HCT116 (cell line): ENCODE data around the gene CLEC4C.

Source experiments
- CEBPB ChIP-seq: IDR thresholded peaks from 2 replicates; pipeline ENCODE4 v1.6.1; 2012; ENCODE audit warnings: low read depth
- POLR2A ChIP-seq: IDR thresholded peaks from 2 replicates; pipeline ENCODE4 v1.7.0; 2011; ENCODE audit warnings: borderline replicate concordance; ENCODE audit not compliant: insufficient read depth, insufficient read length; ENCODE audit errors: extremely low read depth
- SP1 ChIP-seq: IDR thresholded peaks from 2 replicates; pipeline ENCODE4 v1.6.1; 2012; ENCODE audit warnings: low read depth
- ZNF274 ChIP-seq: fragments of 200-500 bp; sonication (Bioruptor generic); IDR thresholded peaks from 2 replicates; pipeline ENCODE4 v1.6.1; 2014; ENCODE audit warnings: mild to moderate bottlenecking, low read depth, low read length, inconsistent platforms
- TF ChIP-seq, protein P1 (sequence below): IDR thresholded peaks from 2 replicates; pipeline ENCODE4 v1.6.1; 2012; ENCODE audit warnings: low read depth
- TF ChIP-seq, protein P2 (sequence below), 3 experiments: fragments of 200-600 bp in 1 of 3; sonication (generic) in 1 of 3; IDR thresholded peaks in 2 of 3; conservative IDR thresholded peaks in 1 of 3; 2 replicates each; pipeline ENCODE4 v1.5.1; 2012 to 2017; ENCODE audit warnings: low read depth in 2 of 3, low read length in 2 of 3, antibody characterized with exemption in 1 of 3, borderline replicate concordance in 1 of 3, control low read depth in 1 of 3, mild to moderate bottlenecking in 1 of 3, mixed read lengths in 1 of 3, mixed run types in 1 of 3, moderate library complexity in 1 of 3; ENCODE audit not compliant: insufficient read depth in 1 of 3

DNA sequence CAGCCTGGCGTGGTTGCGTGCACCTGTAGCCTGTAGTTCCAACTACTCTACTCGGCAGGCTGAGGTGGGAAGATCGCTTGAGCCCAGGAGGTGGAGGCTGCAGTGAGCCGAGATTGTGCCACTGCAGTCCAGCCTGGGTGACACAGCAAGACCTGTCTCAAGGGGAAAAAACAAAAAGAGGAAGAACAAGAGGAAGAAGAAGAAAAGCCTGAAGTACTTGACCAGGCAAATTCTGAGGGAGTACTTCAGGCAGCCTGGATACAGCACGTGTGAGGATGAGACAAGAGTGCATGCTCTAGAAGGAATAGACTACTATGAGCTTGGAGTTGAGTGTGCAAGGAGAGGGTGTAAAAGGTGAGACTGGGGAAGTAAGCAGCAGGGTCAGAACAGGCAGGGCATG lies 53.4 kb downstream of the CLEC4C start:
- TF ChIP-seq, protein P1, sequence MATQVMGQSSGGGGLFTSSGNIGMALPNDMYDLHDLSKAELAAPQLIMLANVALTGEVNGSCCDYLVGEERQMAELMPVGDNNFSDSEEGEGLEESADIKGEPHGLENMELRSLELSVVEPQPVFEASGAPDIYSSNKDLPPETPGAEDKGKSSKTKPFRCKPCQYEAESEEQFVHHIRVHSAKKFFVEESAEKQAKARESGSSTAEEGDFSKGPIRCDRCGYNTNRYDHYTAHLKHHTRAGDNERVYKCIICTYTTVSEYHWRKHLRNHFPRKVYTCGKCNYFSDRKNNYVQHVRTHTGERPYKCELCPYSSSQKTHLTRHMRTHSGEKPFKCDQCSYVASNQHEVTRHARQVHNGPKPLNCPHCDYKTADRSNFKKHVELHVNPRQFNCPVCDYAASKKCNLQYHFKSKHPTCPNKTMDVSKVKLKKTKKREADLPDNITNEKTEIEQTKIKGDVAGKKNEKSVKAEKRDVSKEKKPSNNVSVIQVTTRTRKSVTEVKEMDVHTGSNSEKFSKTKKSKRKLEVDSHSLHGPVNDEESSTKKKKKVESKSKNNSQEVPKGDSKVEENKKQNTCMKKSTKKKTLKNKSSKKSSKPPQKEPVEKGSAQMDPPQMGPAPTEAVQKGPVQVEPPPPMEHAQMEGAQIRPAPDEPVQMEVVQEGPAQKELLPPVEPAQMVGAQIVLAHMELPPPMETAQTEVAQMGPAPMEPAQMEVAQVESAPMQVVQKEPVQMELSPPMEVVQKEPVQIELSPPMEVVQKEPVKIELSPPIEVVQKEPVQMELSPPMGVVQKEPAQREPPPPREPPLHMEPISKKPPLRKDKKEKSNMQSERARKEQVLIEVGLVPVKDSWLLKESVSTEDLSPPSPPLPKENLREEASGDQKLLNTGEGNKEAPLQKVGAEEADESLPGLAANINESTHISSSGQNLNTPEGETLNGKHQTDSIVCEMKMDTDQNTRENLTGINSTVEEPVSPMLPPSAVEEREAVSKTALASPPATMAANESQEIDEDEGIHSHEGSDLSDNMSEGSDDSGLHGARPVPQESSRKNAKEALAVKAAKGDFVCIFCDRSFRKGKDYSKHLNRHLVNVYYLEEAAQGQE, result no peak
- TF ChIP-seq POLR2A (no peak), SP1 (no peak), CEBPB (no peak), ZNF274 (no peak)
- TF ChIP-seq, protein P2, sequence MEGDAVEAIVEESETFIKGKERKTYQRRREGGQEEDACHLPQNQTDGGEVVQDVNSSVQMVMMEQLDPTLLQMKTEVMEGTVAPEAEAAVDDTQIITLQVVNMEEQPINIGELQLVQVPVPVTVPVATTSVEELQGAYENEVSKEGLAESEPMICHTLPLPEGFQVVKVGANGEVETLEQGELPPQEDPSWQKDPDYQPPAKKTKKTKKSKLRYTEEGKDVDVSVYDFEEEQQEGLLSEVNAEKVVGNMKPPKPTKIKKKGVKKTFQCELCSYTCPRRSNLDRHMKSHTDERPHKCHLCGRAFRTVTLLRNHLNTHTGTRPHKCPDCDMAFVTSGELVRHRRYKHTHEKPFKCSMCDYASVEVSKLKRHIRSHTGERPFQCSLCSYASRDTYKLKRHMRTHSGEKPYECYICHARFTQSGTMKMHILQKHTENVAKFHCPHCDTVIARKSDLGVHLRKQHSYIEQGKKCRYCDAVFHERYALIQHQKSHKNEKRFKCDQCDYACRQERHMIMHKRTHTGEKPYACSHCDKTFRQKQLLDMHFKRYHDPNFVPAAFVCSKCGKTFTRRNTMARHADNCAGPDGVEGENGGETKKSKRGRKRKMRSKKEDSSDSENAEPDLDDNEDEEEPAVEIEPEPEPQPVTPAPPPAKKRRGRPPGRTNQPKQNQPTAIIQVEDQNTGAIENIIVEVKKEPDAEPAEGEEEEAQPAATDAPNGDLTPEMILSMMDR (IDR thresholded peaks at IDR 0.05 in 2 of 3, conservative IDR thresholded peaks at IDR 0.05 in 1 of 3; ENCODE audit: borderline replicate concordance in 1 of 3, insufficient read depth in 1 of 3, low read depth in 2 of 3, low read length in 2 of 3), result no peak
